NCI-H2081 treated with DMSO at 0.1 percent for 48 hours (cell line): Measurements from ENCODE around the gene CMTM6.
"Not testable (repeated sequence)": the region's sequence is repeated elsewhere in the genome, so short reads cannot be mapped to it uniquely, and the experiment has no call there.

Experiments used
- DNase-seq: peaks from one replicate; lab custom pipeline; 2025; lab: John Stamatoyannopoulos, UW

Gene CMTM6, protein sequence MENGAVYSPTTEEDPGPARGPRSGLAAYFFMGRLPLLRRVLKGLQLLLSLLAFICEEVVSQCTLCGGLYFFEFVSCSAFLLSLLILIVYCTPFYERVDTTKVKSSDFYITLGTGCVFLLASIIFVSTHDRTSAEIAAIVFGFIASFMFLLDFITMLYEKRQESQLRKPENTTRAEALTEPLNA

DNA sequence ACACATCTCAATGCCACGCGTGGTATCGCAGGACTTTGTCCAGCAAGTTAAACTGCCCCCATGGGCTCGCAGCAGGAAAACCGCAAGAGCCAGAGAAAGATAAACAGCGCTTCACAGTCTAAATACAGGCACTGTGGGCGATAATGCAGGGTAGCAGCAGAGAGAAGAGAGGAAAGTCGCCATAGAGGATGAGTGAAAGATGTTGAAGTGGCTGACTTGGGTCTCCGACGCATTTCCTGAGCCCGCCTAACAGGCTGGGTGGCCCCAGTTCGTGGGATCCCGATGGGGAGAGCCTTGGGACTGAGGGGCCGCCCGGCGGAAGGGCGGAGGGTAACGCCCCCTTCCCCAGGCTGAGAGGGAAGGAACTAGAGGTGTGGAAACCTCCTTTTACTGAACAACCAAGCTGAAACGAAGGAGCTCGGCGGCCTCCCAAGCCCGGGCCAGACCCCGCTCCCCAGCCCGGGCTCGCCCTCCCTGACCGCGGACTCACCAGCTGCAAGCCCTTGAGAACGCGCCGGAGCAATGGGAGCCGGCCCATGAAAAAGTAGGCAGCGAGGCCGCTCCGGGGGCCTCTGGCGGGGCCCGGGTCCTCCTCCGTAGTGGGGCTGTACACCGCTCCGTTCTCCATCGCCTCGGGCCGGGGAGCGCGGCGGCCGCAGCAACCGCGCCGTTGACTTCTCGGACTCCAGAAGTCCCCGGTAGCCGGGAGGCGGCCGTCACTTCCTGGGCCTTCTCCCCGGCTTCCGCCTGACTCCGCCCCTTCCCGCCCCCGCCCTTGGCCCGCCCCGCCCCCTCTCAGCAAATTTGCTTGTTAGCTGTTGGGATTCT is at the start of gene CMTM6:
Gene CMTM6, minus strand, starts transcription at position 735 of the 828 bp plus-strand sequence. Its CDS starts 107 bp downstream, at position 628.
- no peak for DNase-seq

DNA sequence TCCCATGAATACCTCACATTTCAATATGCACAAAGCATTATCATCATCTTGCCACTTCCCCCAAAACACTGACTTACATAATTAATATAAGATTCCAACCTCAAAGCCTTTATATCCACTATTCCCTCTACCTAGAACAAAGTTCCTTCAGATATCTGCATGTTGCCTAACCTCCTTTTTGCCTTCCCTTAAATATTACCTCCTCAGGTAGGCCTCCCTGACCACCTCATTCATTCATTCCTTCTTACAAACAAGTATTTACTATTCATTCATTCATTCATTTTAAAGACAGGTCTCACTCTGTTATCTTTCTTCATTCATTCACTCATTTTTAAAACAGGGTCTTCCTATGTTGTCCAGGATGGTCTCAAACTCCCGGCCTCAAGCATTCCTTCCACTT is 49.4 kb upstream of the CMTM6 start:
- no peak for DNase-seq

DNA sequence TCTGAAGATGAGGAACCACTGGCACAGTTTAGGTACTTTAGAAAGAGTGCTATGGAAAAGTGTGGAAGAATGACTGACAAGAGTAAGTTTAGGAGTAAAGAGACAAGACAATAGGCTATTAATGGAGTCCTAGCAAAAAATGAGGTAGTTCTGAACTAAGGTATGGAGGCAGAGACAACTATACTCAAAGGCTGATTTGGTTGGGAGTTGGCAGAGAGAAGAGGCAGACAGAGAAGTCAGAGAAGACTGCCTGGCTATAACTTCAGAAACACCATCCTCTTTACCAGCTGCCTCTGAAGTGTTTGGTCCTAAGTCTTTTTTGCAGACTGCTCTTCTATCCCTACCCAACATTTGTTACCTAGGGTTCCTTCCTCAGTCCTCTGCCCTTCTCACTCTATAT is 48.8 kb upstream of the CMTM6 start:
- DNase-seq, result no peak

DNA sequence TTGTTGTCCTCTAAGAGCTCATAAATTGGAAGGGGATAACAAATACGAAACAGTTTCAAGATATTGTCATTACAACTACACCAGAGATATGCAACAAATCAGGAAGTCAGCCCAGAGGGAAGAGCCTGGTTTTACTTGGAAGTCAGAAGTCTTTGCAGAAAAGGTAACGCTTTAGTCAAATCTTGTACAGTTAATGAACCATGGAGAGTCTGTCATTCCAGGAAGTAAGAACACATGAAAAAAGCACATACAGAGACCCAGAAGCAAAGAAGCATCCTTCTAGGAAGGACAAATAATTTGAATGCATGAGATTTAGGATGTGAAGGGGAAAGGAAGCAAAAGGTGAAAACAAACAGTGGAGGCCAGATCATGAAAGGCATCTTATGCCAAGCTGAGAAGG is 48.4 kb upstream of the CMTM6 start:
- DNase-seq, result no peak

DNA sequence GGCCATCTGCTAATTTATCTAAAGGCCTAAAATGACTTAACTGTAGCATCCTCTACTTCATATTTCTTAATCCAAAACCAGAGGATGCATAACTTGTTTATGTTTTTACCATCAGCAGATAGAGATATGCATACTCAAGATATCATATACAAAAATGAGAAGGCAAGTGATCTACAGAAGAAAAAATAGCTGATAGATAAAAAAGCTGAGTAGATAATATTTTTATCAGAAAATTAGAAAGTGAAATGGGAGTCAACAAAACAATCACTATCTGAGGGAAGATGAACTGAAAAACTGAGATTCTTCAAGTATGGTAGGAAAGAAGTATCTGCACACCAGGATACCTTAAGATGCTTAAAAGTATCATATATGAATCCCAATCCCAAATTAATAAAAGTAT is 42.7 kb upstream of the CMTM6 start:
- DNase-seq, result no peak

DNA sequence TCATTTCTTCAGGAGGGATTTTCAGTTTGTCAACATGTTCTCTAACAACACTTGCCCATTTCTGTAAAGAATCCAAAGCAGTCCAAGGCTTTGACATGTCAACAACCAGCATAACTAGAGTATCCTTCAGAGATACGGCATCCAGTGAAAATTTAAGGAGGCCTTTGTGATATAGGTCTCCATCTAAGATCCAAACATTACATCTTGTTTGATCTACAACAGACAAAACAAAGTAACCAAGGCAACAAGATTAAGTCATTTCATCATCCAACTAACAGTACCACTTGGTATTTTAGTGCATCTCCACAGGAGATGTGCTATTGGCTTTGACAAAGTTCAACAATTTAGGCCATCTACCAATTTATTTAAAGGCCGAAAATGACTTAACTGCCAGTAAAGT is 42.2 kb upstream of the CMTM6 start:
- no peak for DNase-seq

DNA sequence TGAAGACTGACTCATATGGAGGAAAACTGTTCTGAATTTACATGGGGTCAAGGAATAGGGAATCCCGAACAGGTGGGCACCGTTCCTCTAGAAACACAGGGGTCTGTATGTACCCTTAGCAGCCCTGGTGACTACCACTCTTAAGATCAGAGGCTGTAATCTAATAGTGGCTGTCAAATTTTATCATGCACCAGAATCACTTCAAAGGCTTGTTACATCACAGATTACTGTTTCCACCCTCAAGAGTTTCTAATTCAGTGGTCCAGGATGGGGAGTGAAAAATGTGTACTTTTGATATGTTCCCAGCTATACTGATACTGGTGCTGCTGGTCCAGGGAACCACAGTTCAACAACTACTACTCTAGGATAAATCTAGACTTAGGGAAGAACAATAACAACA is 40.2 kb upstream of the CMTM6 start:
- no peak for DNase-seq

DNA sequence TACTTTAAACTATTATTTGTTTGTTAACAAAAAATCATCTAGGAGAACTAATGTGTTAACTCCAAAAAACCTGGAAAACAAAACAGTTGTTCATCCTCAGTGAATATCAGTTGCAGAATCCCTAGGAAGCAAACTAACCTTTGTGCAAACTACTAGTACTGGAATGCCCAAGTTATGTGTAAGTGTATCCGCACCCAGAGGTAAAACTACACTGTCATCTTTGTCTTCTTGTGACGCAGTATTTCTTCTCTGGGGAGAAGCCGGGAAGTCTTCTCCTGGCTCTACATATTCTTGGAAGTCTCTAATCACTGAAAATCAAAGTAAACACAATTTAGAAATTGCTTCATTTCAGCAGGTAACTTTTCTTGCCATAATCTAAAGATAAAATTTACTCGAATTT is 38.2 kb upstream of the CMTM6 start:
- DNase-seq, result no peak

DNA sequence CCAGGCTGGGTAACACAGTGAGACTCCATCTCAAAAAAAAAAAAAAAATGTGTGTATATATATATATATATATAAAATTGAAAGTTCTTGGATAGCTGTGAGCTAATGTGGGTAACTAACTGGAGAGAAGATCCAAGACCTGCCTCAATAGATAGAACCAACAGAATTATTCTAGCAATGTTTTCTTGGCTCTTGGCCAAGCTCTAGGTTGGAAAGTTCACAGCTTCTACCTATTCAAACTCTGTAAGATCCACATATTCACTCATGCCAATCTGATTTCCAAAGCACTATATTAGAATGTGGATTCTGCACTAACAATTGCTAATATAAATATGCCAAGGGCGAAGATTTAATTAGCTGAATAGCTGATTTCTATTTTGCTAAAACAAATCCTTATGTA is 29.8 kb upstream of the CMTM6 start:
- DNase-seq, result no peak

DNA sequence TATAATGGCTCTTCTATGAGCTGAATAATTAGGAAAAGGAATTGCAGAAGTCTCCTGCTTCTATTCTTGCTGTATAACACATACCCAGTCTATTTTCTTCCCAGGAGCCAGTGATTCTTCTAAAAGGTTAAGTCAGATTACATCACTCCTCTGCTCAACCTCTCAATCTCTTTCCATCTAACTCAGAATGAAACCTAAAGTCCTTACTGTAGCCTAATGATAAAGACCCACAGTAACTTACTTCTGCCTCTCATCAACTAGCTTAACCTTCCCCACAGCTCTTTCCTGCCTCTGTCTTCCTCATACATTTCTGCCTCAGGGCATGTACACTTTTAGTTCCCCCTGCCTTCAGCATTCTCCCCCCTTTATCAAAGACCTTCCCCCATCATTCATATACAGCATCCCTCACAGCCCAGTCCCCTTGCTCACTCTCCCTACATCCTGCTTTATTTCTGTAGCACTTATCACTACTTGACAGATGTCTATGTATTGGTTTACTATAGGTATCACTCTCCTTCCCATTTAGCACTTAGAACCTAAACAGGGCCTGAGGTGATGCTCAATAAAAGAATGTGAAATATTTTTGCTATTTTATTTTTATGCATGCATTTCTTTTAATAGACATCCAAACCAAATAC is 28.5 kb upstream of the CMTM6 start:
- DNase-seq, result no peak

DNA sequence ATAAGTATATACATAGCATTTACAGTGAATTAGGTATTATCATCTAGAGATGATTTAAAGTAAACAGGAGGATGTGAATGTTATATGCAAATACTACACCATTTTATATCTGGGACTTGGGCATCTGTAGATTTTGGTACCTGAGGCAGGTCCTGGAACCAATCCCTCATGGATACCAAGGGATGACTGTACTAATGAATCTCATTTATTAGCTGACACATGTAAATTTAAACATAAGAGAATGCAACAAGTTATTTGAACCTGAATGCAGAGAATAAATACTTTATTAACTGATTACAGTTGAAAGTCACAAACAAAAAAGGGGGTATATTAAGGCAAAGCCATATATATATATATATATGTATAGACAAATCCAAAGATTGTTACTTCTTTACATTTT is 23.1 kb upstream of the CMTM6 start:
- no peak for DNase-seq

DNA sequence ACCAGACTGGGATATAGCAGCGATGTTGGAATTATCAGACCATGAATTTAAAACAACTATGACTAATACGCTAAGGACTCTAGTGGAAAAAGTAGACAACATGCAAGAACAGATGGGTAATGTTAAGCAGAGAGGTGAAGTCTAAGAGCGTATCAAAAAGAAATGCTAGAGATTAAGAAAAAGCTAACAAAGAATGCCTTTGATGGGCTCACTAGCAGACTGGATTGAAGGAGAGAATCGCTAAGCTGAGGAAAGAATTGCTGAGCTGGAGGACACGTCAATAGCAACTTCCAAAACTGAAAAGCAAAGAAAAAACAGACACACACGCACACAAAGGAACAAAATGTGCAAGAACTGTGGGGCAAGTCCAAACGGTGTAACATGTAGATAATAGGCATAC is 20.0 kb upstream of the CMTM6 start:
- DNase-seq, result no peak

DNA sequence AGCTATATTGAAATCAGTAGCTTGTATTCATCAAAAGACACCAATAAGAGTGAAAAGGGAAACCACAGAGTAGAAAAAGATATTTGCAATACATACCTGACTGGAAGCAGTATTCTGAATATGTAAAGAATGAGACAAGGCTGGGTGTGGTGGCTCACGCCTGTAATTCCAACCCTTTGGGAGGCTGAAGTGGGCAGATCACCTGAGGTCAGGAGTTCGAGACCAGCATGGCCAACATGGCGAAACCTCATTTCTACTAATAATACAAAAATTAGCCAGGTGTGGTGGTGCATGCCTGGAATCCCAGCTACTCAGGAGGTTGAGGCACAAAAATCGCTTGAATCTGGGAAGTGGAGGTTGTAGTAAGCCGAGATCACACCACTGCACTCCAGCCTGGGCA is 16.3 kb upstream of the CMTM6 start:
- not testable (repeated sequence) for DNase-seq

DNA sequence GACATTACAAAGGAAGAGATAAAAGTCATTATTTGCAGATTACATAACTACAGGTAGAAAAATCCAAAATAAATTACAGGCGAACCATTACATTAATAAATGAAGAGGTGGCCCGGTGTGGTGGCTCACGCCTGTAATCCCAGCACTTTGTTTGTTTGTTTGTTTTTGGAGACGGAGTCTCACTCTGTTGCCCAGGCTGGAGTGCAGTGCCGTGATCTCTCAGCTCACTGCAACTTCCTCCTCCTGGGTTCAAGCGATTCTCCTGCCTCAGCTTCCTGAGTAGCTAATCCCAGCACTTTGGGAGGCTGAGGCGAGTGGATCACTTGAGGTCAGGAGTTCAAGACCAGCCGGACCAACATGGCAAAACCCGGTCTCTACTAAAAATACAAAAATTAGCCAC is 14.1 kb upstream of the CMTM6 start:
- not testable (repeated sequence) for DNase-seq

DNA sequence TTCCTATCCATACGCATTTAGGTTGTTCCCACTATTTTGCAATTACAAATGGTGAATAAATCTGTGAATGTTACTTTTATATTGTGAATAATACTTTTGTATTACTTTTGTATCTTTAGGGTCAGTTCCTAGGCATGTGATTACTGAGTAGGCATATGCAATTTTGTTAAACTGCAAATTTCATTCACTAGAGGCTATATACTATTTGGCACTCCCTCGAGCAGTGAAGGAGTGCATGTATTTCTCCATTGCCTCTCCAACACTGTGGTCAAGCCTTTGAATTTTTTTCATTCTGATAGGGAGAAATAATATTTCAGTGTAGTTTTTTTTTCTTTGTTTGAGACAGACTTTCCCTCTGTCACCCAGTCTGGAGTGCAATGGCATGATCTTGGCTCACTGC is 8.4 kb upstream of the CMTM6 start:
- DNase-seq, result no peak

DNA sequence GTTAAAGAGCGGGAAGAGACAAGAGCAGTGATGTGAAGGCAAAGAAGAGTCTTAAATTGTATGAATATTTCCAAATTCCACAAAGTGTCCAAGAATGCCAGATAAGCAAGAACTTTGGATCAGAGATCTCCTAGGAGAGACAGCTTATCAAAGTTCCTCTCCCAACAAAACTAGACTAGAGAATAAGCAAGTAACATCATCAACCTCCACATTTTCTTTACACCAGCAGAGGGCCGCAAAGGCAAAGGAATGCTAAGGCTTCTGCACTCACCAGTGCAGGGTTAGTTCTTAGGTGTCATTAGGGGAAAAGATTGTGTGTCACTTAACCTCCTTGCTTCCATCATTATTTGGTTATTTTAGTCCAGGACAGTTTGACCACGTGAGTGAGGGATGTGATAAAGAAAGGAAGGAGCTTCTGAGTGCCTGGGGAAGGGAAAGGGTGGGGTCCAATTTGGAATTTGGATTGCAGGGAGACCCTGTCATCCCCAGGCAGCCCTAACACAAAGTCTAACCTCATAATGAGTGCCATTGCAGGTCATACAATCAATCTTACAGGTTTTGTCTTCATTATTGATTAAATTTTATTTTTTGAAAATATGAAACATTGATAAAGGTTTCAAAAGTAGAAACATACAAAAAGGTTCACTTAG is 7.5 kb upstream of the CMTM6 start:
- DNase-seq, result peak; percentile 11

DNA sequence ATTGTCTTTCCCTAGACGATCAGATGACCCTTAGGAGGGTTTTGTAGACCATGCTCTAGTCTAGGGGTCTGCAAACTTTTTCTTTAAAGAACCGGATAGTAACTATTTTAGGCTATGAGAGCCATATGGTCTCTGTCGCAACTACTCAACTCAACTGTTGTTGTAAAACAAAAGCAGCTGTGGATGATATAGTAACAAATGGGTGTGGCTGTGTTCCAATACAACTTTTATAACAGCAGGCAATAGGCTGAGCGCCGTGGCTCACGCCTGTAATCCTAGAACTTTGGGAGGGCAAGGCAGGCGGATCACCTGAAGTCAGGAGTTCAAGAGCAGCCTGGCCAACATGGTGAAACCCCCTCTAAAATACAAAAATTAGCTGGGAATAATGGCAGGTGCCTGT is 6.1 kb upstream of the CMTM6 start:
- DNase-seq, result no peak

DNA sequence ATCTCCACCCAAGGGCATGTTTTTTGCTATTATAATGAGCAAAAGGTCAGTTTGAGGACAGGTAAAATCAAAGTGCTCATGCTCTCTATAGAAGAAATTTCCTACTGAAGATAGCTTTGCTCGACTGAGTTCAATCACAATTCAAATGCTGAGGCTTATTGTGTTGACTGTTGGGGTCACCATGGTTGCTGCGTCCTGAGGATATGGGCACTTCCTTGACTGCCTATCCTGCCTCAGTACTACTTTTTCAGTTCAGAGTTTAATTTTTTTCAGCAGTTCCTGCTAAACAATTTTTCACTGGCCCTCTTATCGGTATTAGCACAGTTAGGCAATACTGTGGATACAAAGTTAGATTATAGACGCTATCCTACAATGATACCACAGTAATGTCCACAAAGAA is 3.8 kb upstream of the CMTM6 start:
- no peak for DNase-seq

DNA sequence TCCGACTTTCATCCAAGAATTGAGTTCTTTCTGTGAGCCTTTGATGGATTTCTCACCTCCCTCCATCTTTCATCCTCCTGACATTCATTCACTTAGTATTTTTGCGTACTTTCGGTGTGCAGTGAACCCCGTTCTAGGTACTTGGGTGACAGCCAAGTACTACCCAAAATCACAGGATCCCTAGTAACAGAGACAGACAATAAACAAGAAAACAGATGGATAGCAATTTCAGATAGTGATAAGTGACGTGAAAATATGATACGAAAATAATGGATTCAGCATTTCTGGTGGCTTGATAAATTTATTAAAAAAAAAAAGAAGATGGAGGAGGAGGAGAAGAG is 264 bp upstream of the CMTM6 start:
- no peak for DNase-seq

DNA sequence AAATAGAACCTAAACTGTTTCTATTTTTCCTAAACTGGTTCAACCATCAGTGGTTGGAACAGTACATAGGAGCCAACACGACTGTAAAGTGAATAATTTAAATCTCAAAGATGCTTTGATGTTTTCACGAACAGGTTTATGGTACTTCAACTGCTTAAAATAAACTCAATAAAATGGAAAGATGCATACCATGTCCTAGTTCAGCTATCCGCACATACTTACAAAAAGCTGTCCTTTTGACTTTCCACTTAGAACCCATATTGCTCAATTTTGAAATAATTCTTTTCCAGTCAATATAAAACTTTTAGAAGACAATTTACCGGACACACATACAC is 902 bp downstream of the CMTM6 start:
- no peak for DNase-seq

DNA sequence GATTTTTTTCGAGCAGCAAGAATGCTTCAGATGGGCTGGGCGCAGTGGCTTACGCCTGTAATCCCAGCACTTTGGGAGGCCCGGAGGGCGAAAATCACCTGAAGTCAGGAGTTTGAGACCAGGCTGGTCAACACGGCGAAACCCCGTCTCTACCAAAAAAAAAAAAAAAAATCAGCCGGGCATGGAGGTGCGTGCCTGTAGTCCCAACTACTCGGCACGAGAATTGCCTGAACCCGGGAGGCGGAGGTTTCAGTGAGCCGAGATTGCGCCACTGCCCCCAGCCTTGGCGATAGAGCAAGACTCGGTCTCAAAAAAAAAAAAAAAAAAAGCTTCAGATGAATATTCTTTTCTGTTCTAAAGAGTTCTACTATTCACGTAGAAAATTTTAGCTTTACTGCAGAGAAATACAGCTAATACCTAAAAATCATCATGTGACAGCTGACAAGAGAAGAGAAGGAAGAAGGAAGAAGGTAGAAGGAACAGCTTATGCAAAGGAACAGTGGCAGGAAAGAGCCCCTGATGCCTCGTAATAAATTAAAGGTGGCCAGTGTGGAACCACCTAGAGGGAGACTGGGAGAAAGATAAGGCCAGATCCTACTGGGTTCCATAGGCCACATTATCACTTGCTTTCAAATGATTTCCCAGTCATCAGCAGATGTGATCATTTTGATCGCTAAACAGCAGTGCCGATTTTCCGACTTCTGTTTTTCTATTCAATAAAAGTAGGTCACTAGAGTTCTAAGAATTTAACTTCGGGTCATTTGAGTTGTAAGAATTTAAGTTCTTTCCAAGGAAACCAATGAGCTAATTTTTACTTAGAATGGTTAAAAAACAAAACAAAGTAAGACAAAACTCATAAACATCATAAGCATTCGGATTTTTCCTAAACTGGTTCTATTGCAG is 1.5 kb downstream of the CMTM6 start:
- no peak for DNase-seq

DNA sequence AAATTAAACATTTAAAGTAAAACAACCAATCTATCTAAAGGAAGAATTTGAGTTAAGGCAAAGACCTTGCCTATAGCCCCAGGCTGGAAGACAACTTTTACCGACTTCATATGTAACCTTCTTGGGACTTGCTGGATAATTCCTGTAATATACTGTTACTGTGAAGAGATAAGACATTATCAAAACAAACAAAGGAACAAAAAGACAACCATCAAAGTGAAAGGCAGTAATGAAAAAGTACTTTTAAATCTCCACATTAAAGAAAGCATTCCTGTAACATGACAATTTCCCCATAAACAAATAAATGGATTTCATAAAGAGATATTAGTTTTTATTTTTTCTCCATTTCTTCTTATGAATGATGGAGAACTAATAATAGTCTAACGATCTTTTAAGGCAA is 2.4 kb downstream of the CMTM6 start:
- DNase-seq, result no peak
